Endothelial cell of umbilical vein (primary cell): ENCODE data around the gene EFHC2. TPM values are rescaled to one million over a fixed set of nuclear protein-coding genes. Genes with fewer than 3 reads are reported as not detected.

Experiments used
- BruUV-seq: library from RNA; stranded (reverse); fragments of 400-500 nt; replicated peaks from 2 replicates; lab custom pipeline; 2021; lab: Mats Ljungman, UMichigan
- CTCF ChIA-PET: fragments of 300-600, 350-600 bp; sonication (Branson Sonifier 250); formaldehyde crosslinking; loops from one replicate; lab custom pipeline; 2021; ENCODE audit warnings: antibody characterized with exemption, inconsistent platforms; lab: Charles Lee
- POLR2A ChIA-PET: fragments of 300-600, 350-600 bp; sonication (Branson Sonifier 250); formaldehyde crosslinking; loops from one replicate; lab custom pipeline; 2021; ENCODE audit warnings: antibody characterized with exemption, inconsistent platforms; lab: Charles Lee
- DNase-seq: peaks from one replicate; pipeline ENCODE4 v3.0.0-alpha.2; 2011; ENCODE audit warnings: low read depth, low spot score
- FAIRE-seq: peaks from 2 replicates; lab custom pipeline; 2011; peaks lifted over from hg19 to GRCh38; lab: Jason Lieb, UNC
- H2AFZ ChIP-seq: 2 replicates; pipeline ENCODE4 v1.6.0; 2012; ENCODE audit warnings: low read depth, low read length, control low read depth, inconsistent platforms
- H3K27ac ChIP-seq: 2 replicates; pipeline ENCODE4 v1.5.1; 2011; ENCODE audit warnings: low read depth, mild to moderate bottlenecking, control low read depth, low read length, moderate library complexity; ENCODE audit not compliant: insufficient read depth
- H3K27me3 ChIP-seq, 2 experiments: 2 replicates each; pipeline versions ENCODE4 v1.6.0 to v1.6.1; 2011; ENCODE audit warnings: low read length in 2 of 2, mixed read lengths in 1 of 2; ENCODE audit not compliant: control insufficient read depth in 2 of 2, insufficient read depth in 2 of 2
- H3K36me3 ChIP-seq, 2 experiments: 2 replicates in 1 of 2; 3 replicates in 1 of 2; pipeline ENCODE4 v1.5.1; 2011; ENCODE audit warnings: low read length in 2 of 2, mild to moderate bottlenecking in 1 of 2, moderate library complexity in 1 of 2; ENCODE audit not compliant: control insufficient read depth in 2 of 2, insufficient read depth in 2 of 2; ENCODE audit errors: extremely low read depth in 1 of 2
- H3K4me1 ChIP-seq: 3 replicates; pipeline ENCODE4 v1.5.1; 2011; ENCODE audit warnings: mild to moderate bottlenecking, low read length; ENCODE audit not compliant: control insufficient read depth, insufficient read depth; ENCODE audit errors: extremely low read depth
- H3K4me2 ChIP-seq: 2 replicates; pipeline ENCODE4 v1.6.1; 2011; ENCODE audit warnings: low read length, control low read depth, mixed read lengths; ENCODE audit not compliant: insufficient read depth
- H3K4me3 ChIP-seq, 3 experiments: fragments of 200-600 bp in 1 of 3; sonication (generic), shearing (Covaris generic) in 1 of 3; replicated peaks in 1 of 3; 2 replicates each; pipeline ENCODE4 v1.5.1; 2011 to 2016; ENCODE audit warnings: control low read depth in 3 of 3, low read length in 3 of 3, mild to moderate bottlenecking in 2 of 3, inconsistent platforms in 1 of 3, low read depth in 1 of 3, moderate library complexity in 1 of 3; ENCODE audit not compliant: insufficient read depth in 1 of 3
- H3K79me2 ChIP-seq: 2 replicates; pipeline ENCODE4 v1.6.0; 2012; ENCODE audit warnings: low read length, inconsistent platforms; ENCODE audit not compliant: control insufficient read depth, insufficient read depth
- H3K9ac ChIP-seq: replicated peaks from 2 replicates; pipeline ENCODE3; 2011; ENCODE audit warnings: low read length, control low read depth; ENCODE audit not compliant: insufficient read depth; ENCODE audit errors: extremely low read depth
- H3K9me1 ChIP-seq: replicated peaks from 3 replicates; pipeline ENCODE4 v1.6.0; 2011; ENCODE audit warnings: mild to moderate bottlenecking, low read length; ENCODE audit not compliant: control insufficient read depth, insufficient read depth; ENCODE audit errors: extremely low read depth
- H3K9me3 ChIP-seq: replicated peaks from 2 replicates; pipeline ENCODE4 v1.5.1; 2012; ENCODE audit warnings: low read length, inconsistent platforms; ENCODE audit not compliant: control insufficient read depth, insufficient read depth
- H4K20me1 ChIP-seq: replicated peaks from 2 replicates; pipeline ENCODE3; 2011; ENCODE audit warnings: mild to moderate bottlenecking, low read length; ENCODE audit not compliant: control insufficient read depth, insufficient read depth; ENCODE audit errors: extremely low read depth
- CTCF ChIP-seq, 2 donors: IDR thresholded peaks; 1 replicate in 1 of 2; 2 replicates in 1 of 2; pipeline ENCODE4 v1.5.1; 2011; ENCODE audit warnings: low read length in 2 of 2, mild to moderate bottlenecking in 2 of 2, moderate library complexity in 2 of 2, control low read depth in 1 of 2, inconsistent platforms in 1 of 2, low read depth in 1 of 2; ENCODE audit not compliant: insufficient read depth in 1 of 2; ENCODE audit errors: extremely low read depth in 1 of 2
- EZH2 ChIP-seq: IDR thresholded peaks from 2 replicates; pipeline ENCODE4 v1.6.1; 2012; ENCODE audit warnings: borderline replicate concordance, low read depth, mild to moderate bottlenecking, moderate library complexity, low read length, inconsistent platforms; ENCODE audit not compliant: severe bottlenecking
- FOS ChIP-seq: IDR thresholded peaks from 2 replicates; pipeline ENCODE4 v1.6.1; 2011; ENCODE audit warnings: mild to moderate bottlenecking, low read length, moderate library complexity, borderline replicate concordance; ENCODE audit not compliant: insufficient read depth
- GATA2 ChIP-seq: IDR thresholded peaks from 2 replicates; pipeline ENCODE4 v1.7.0; 2011; ENCODE audit warnings: low read depth, mild to moderate bottlenecking, moderate library complexity, mixed read lengths, low read length; ENCODE audit not compliant: insufficient read length, insufficient read depth
- JUN ChIP-seq: IDR thresholded peaks from 2 replicates; pipeline ENCODE4 v1.6.1; 2011; ENCODE audit warnings: borderline replicate concordance, low read depth; ENCODE audit not compliant: insufficient read length, insufficient read depth
- MAX ChIP-seq: IDR thresholded peaks from 2 replicates; pipeline ENCODE4 v1.6.1; 2011; ENCODE audit not compliant: insufficient read depth, insufficient read length
- MYC ChIP-seq: IDR thresholded peaks from one replicate; pipeline ENCODE4 v1.6.1; 2011; ENCODE audit warnings: mild to moderate bottlenecking, low read depth, low read length
- POLR2A ChIP-seq: IDR thresholded peaks from 2 replicates; pipeline ENCODE4 v1.6.1; 2012; ENCODE audit warnings: low read depth, mild to moderate bottlenecking, control low read depth, low read length
- POLR2AphosphoS5 ChIP-seq: IDR thresholded peaks from 2 replicates; pipeline ENCODE4 v1.6.1; 2012; ENCODE audit warnings: low read depth, mild to moderate bottlenecking, control low read depth, low read length, moderate library complexity; ENCODE audit not compliant: insufficient read depth
- dilution Hi-C: fragments of 300-500 bp; cut with MboI; formaldehyde crosslinking; loops from one replicate; pipeline ENCODE4 v1.15.0; 2019; ENCODE audit warnings: low sequenced_read_pairs; ENCODE audit not compliant: extremely low pct_ligation_motif_present
- intact Hi-C: fragments of 100-400 bp; cut with micrococcal nuclease; formaldehyde crosslinking; loops from one replicate; pipeline ENCODE4 v1.10.0; 2022
- polyA plus RNA-seq, 4 experiments: library from polyadenylated mRNA; depleted of rRNA in 3 of 4; stranded (reverse) in 3 of 4; unstranded in 1 of 4; fragments of >200 nt; gene quantifications; 2 replicates each; pipeline versions ENCODE4 v1.2.1 to v1.2.3, GENCODE V29; 2011 to 2012; ENCODE audit warnings: missing spikeins in 1 of 4
- total RNA-seq: library from RNA; stranded (reverse); gene quantifications from 2 replicates; pipeline ENCODE4 v1.2.3, GENCODE V29; 2021

The EFHC2 gene
- total and polyA plus RNA-seq, 2 donors (not counting 3 experiments of a cell fraction or from before 2014, with no cell fraction given) = not detected

- dilution Hi-C loops = no loop called here
- Histone ChIP-seq H3K79me2 (no peaks in the 10 kb centered on the region), H4K20me1 (no peaks in the 10 kb centered on the region), H2AFZ (no peak overlapping the region), H3K27ac (no peak overlapping the region), H3K9me1 (no peaks in the 10 kb centered on the region), H3K9me3 (no peaks in the 10 kb centered on the region), H3K4me3 (no peak overlapping the region), H3K4me1 (no peaks in the 10 kb centered on the region), H3K36me3 (no peaks in the 10 kb centered on the region), H3K4me2 (no peak overlapping the region), H3K9ac (no peak overlapping the region), H3K27me3 (no peaks in the 10 kb centered on the region)
- CTCF ChIA-PET = no interaction called here
- BruUV-seq = no TSS peak
- TF ChIP-seq EZH2 (no peak), MAX (no peak), JUN (no peak), POLR2A (no peak), POLR2AphosphoS5 (no peak), GATA2 (no peak), FOS (no peak), CTCF (IDR thresholded peaks at IDR 0.05; ENCODE audit: extremely low read depth in 1 of 2, insufficient read depth in 1 of 2, low read depth in 1 of 2, low read length in 2 of 2) (no peak), MYC (no peak)
- intact Hi-C loops = no loop called here
- no peak for DNase-seq
- POLR2A ChIA-PET = no interaction called here
- FAIRE-seq = no peak
These were observed 37.1 kb downstream of the EFHC2 start for GRCh38 chrX:44306356-44306755.
